Endothelial cell of umbilical vein (primary cell): ENCODE results near the gene GPSM1.

ENCODE experiments used
- POLR2A ChIP-seq: IDR thresholded peaks from 2 replicates; pipeline ENCODE4 v1.6.1; 2012; ENCODE audit warnings: low read depth, mild to moderate bottlenecking, control low read depth, low read length
- TF ChIP-seq, protein P1 (sequence below), 2 donors: IDR thresholded peaks; 1 replicate in 1 of 2; 2 replicates in 1 of 2; pipeline ENCODE4 v1.5.1; 2011; ENCODE audit warnings: low read length in 2 of 2, mild to moderate bottlenecking in 2 of 2, moderate library complexity in 2 of 2, control low read depth in 1 of 2, inconsistent platforms in 1 of 2, low read depth in 1 of 2; ENCODE audit not compliant: insufficient read depth in 1 of 2; ENCODE audit errors: extremely low read depth in 1 of 2

DNA sequence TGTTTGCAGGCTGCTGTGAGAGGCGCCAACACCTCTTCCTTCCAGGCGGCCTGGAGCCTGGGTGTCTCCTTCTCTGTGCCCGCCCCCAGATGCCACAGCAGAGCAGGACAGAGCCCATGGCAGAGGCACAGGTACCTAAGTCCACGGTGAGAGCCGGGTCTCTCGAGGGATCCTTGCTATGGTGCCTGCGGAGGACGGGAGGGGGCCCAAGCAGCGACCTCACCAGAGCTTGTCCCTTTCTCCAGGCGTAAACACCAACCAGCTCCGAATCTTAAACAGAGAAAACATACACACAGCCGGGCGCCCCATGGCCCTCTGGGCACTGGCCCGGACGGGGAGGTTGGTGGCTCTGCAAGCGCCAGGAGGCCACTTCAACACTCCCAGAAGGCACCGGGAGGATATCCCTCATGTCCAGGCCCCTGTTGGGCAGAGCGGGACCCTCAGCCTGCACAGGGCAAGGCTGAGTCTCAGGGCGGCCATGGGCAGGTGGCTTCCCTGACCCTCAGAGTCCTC, 35.3 kb upstream of the GPSM1 start:
- TF ChIP-seq, protein P1, sequence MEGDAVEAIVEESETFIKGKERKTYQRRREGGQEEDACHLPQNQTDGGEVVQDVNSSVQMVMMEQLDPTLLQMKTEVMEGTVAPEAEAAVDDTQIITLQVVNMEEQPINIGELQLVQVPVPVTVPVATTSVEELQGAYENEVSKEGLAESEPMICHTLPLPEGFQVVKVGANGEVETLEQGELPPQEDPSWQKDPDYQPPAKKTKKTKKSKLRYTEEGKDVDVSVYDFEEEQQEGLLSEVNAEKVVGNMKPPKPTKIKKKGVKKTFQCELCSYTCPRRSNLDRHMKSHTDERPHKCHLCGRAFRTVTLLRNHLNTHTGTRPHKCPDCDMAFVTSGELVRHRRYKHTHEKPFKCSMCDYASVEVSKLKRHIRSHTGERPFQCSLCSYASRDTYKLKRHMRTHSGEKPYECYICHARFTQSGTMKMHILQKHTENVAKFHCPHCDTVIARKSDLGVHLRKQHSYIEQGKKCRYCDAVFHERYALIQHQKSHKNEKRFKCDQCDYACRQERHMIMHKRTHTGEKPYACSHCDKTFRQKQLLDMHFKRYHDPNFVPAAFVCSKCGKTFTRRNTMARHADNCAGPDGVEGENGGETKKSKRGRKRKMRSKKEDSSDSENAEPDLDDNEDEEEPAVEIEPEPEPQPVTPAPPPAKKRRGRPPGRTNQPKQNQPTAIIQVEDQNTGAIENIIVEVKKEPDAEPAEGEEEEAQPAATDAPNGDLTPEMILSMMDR (IDR thresholded peaks at IDR 0.05; ENCODE audit: extremely low read depth in 1 of 2, insufficient read depth in 1 of 2, low read depth in 1 of 2, low read length in 2 of 2), result no peak
- no peak for TF ChIP-seq POLR2A
